GM12878 (cell line): ENCODE results near the gene SP3. TPM values are rescaled to one million over a fixed set of nuclear protein-coding genes. Genes with fewer than 3 reads are reported as not detected.

ENCODE experiments used
- ATAC-seq: fragments of 200-7000 bp; cut with Tn5 transposase; 3 replicates; pipeline ENCODE4 v1.9.1; 2020; ENCODE audit warnings: mild to moderate bottlenecking, moderate library complexity
- BruUV-seq: library from RNA; stranded (reverse); fragments of 400-500 nt; replicated peaks from 2 replicates; lab custom pipeline; 2021; lab: Mats Ljungman, UMichigan
- CTCF ChIA-PET: fragments of 300-600 bp; sonication (Branson Sonifier 250); formaldehyde crosslinking; extraction: SDS; loops from one replicate; lab custom pipeline; 2021; ENCODE audit warnings: inconsistent platforms; lab: Yijun Ruan, JAX
- POLR2A ChIA-PET: fragments of 350-600 bp; formaldehyde crosslinking; extraction: SDS; loops from one replicate; lab custom pipeline; 2021; ENCODE audit warnings: inconsistent platforms; lab: Charles Lee
- RAD21 ChIA-PET: fragments of 300-600 bp; sonication (Branson Sonifier 250); formaldehyde crosslinking; loops from one replicate; lab custom pipeline; 2023; ENCODE audit warnings: antibody characterized with exemption; ENCODE audit not compliant: unreplicated experiment; lab: Charles Lee
- SMC1A ChIA-PET: fragments of 300-600 bp; sonication (Branson Sonifier 250); formaldehyde crosslinking; loops from one replicate; lab custom pipeline; 2023; ENCODE audit not compliant: unreplicated experiment, uncharacterized antibody; lab: Charles Lee
- DNase-seq: peaks from one replicate; pipeline ENCODE4 v3.0.0-alpha.2; 2011; ENCODE audit warnings: low read depth, low spot score
- FAIRE-seq: peaks from 3 replicates; lab custom pipeline; 2011; peaks lifted over from hg19 to GRCh38; lab: Jason Lieb, UNC
- H2AFZ ChIP-seq: 2 replicates; pipeline ENCODE4 v1.6.0; 2011; ENCODE audit warnings: low read depth, low read length, control low read depth; ENCODE audit not compliant: control insufficient read depth
- H3K27ac ChIP-seq: 2 replicates; pipeline ENCODE4 v1.5.1; 2011; ENCODE audit warnings: control low read depth; ENCODE audit not compliant: control insufficient read depth, insufficient read depth
- H3K27me3 ChIP-seq, 2 experiments: replicated peaks in 1 of 2; 2 replicates each; pipeline versions ENCODE4 v1.6.0 to v1.6.1; 2011; ENCODE audit warnings: low read length in 1 of 2; ENCODE audit not compliant: control insufficient read depth in 2 of 2, insufficient read depth in 2 of 2
- H3K36me3 ChIP-seq, 2 experiments: 2 replicates each; pipeline ENCODE4 v1.5.1; 2011; ENCODE audit warnings: low read length in 1 of 2; ENCODE audit not compliant: control insufficient read depth in 2 of 2, insufficient read depth in 2 of 2
- H3K4me1 ChIP-seq: 2 replicates; pipeline ENCODE4 v1.6.1; 2011; ENCODE audit warnings: mild to moderate bottlenecking, low read length, moderate library complexity, mixed read lengths; ENCODE audit not compliant: control insufficient read depth, insufficient read depth
- H3K4me2 ChIP-seq: 2 replicates; pipeline ENCODE4 v1.6.0; 2011; ENCODE audit warnings: control low read depth; ENCODE audit not compliant: control insufficient read depth, insufficient read depth
- H3K4me3 ChIP-seq: fragments of 200-600 bp; sonication (generic); 2 replicates; pipeline ENCODE4 v1.5.1; 2016
- H3K79me2 ChIP-seq: 2 replicates; pipeline ENCODE4 v1.6.0; 2011; ENCODE audit warnings: low read length; ENCODE audit not compliant: control insufficient read depth, insufficient read depth
- H3K9ac ChIP-seq: 2 replicates; pipeline ENCODE4 v1.8.0; 2011; ENCODE audit warnings: low read length, control low read depth, mixed read lengths; ENCODE audit not compliant: control insufficient read depth, insufficient read depth
- H3K9me3 ChIP-seq: replicated peaks from 3 replicates; pipeline ENCODE4 v1.5.1; 2011; ENCODE audit warnings: mild to moderate bottlenecking, low read length; ENCODE audit not compliant: control insufficient read depth, insufficient read depth
- H4K20me1 ChIP-seq: 2 replicates; pipeline ENCODE4 v1.6.0; 2011; ENCODE audit not compliant: control insufficient read depth, insufficient read depth
- BHLHE40 ChIP-seq, 2 experiments: fragments of 450-650 bp in 1 of 2; IDR thresholded peaks; 2 replicates each; pipeline ENCODE4 v1.6.1; 2011 to 2017; ENCODE audit warnings: low read depth in 2 of 2, borderline replicate concordance in 1 of 2, improper control_type of control experiment in 1 of 2, low read length in 1 of 2, mild to moderate bottlenecking in 1 of 2
- CBX3 ChIP-seq: fragments of 200-600 bp; sonication (generic); IDR thresholded peaks from 2 replicates; pipeline ENCODE4 v1.6.1; 2016; ENCODE audit warnings: low read depth, borderline replicate concordance
- GATAD2B ChIP-seq: fragments of 450-650 bp; conservative IDR thresholded peaks from 2 replicates; pipeline ENCODE4 v1.6.1; 2017; ENCODE audit warnings: low read depth, mild to moderate bottlenecking, moderate library complexity
- HDAC2 ChIP-seq: fragments of 200-600 bp; sonication (generic); IDR thresholded peaks from 2 replicates; pipeline ENCODE4 v1.6.1; 2017
- KAT2A ChIP-seq: conservative IDR thresholded peaks from 2 replicates; pipeline ENCODE4 v1.6.1; 2011; ENCODE audit warnings: low read depth, low read length; ENCODE audit not compliant: control insufficient read depth
- MYB ChIP-seq: fragments of 150-350 bp; IDR thresholded peaks from 2 replicates; pipeline ENCODE4 v1.6.1; 2014; ENCODE audit warnings: mild to moderate bottlenecking, low read depth, low read length, borderline replicate concordance
- NFXL1 ChIP-seq: fragments of 450-650 bp; IDR thresholded peaks from 2 replicates; pipeline ENCODE4 v1.6.1; 2017; ENCODE audit warnings: antibody characterized with exemption, mild to moderate bottlenecking, borderline replicate concordance
- RUNX3 ChIP-seq: IDR thresholded peaks from 2 replicates; pipeline ENCODE4 v1.6.1; 2012; ENCODE audit warnings: low read length, inconsistent platforms
- SIN3A ChIP-seq: IDR thresholded peaks from 2 replicates; pipeline ENCODE4 v1.6.1; 2012; ENCODE audit warnings: low read depth, low read length, improper control_type of control experiment
- SMC3 ChIP-seq: IDR thresholded peaks from 2 replicates; pipeline ENCODE4 v1.6.1; 2011; ENCODE audit warnings: low read length, improper control_type of control experiment, borderline replicate concordance
- SP1 ChIP-seq: IDR thresholded peaks from one replicate; pipeline ENCODE4 v1.6.1; 2011; ENCODE audit warnings: low read depth, low read length
- ZNF24 ChIP-seq: fragments of 450-650 bp; IDR thresholded peaks from 2 replicates; pipeline ENCODE4 v1.6.1; 2017; ENCODE audit warnings: antibody characterized with exemption, mild to moderate bottlenecking
- WGBS: methylation state at CpG from one replicate; pipeline ENCODE4 v1.1.6; 2016; ENCODE audit warnings: low lambda C conversion rate; ENCODE audit not compliant: insufficient replicate concordance, insufficient coverage; ENCODE audit errors: missing lambda C conversion rate; 5-methylcytosine and 5-hydroxymethylcytosine counted together
- in situ Hi-C: fragments of 300-500 bp; cut with MboI; formaldehyde crosslinking; loops from 9 replicates; pipeline ENCODE4 v1.14.3; 2018; ENCODE audit warnings: mixed read lengths
- intact Hi-C: fragments of 100-400 bp; cut with micrococcal nuclease; formaldehyde crosslinking; loops from one replicate; pipeline ENCODE4 v1.14.2; 2022; ENCODE audit not compliant: unreplicated experiment
- polyA plus RNA-seq, 11 experiments: library from polyadenylated mRNA; depleted of rRNA in 4 of 11; unstranded in 6 of 11; stranded (reverse) in 5 of 11; fragments of >200 nt; fragmentation: Nextera tagmentation in 4 of 11; fragmentation: Illumina TruSeq in 1 of 11; extraction: Ambion mirVana in 4 of 11; extraction: Trizol in 1 of 11; gene quantifications; 1 replicate in 1 of 11; 2 replicates in 10 of 11; pipeline versions ENCODE4 v1.2.1 to v1.2.3, GENCODE V29; 2011 to 2016; ENCODE audit warnings: inconsistent platforms in 2 of 11, missing spikeins in 2 of 11, low read depth in 1 of 11
- total RNA-seq, 4 experiments: library from RNA; depleted of rRNA in 3 of 4; stranded (reverse); fragments of >200 nt in 3 of 4; fragmentation: Illumina TruSeq in 1 of 4; extraction: Trizol in 1 of 4; gene quantifications; 2 replicates each; pipeline versions ENCODE4 v1.2.1 to v1.2.3, GENCODE V29; 2013 to 2021
- TF ChIP-seq, protein P1 (sequence below): fragments of 450-650 bp; IDR thresholded peaks from 2 replicates; pipeline ENCODE4 v1.6.1; 2017; ENCODE audit warnings: borderline replicate concordance

SP3 gene
- total and polyA plus RNA-seq, 10 of the 15 experiments (the other 5 are each of a cell fraction or from before 2014, with no cell fraction given), result 9.9 to 87.6 (median 52.4) TPM

DNA sequence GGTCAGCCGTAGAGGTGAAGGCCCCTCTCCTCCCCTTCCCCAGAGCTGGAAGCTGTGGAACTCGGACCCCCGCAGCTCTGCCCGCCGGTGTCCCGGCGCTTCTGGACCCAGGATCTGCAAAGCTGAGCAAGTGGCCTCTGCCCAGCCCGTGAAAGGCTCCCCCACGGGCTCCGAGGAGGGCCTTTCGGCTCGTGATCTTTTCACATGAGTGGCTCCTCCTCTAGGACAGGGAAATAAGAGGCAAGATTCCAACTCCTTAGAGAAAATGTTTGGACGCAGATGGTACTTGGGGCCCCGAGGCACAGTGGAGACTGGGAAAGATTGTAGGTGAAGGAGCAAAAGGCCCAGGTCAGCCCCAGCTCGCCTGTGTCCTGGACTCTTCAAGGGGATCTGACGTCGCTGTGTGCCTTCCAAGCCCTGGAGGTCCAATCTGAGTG is 48.2 kb upstream of the SP3 start:
- Histone ChIP-seq H2AFZ (peak overlapping the region; percentile 91), H3K9me3 (no peaks in the 10 kb centered on the region), H4K20me1 (no peaks in the 10 kb centered on the region), H3K4me1 (peaks cover 6% of the 10 kb centered on the region), H3K4me3 (0 out of 2 replicates have a peak overlapping the region, but pooled peaks have one; percentile 13), H3K27me3 (no peaks in the 10 kb centered on the region), H3K79me2 (no peaks in the 10 kb centered on the region), H3K36me3 (no peaks in the 10 kb centered on the region), H3K4me2 (peak overlapping the region; percentile 84; the same call in 1 of the 2 replicates), H3K27ac (no peak overlapping the region), H3K9ac (peak overlapping the region; percentile 48; the same call in 1 of the 2 replicates)
- 94% methylated on average over 17 of the region's 17 CpGs for WGBS
- in situ Hi-C loops, result no loop called here
- TF ChIP-seq RUNX3, result no peak
- no peak for TF ChIP-seq GATAD2B
- no peak for TF ChIP-seq MYB
- no peak for TF ChIP-seq HDAC2
- TF ChIP-seq NFXL1, result no peak
- no peak for TF ChIP-seq SIN3A
- TF ChIP-seq, protein P1, sequence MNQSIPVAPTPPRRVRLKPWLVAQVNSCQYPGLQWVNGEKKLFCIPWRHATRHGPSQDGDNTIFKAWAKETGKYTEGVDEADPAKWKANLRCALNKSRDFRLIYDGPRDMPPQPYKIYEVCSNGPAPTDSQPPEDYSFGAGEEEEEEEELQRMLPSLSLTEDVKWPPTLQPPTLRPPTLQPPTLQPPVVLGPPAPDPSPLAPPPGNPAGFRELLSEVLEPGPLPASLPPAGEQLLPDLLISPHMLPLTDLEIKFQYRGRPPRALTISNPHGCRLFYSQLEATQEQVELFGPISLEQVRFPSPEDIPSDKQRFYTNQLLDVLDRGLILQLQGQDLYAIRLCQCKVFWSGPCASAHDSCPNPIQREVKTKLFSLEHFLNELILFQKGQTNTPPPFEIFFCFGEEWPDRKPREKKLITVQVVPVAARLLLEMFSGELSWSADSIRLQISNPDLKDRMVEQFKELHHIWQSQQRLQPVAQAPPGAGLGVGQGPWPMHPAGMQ, result no peak
- TF ChIP-seq ZNF24, result no peak
- TF ChIP-seq BHLHE40 (IDR thresholded peaks at IDR 0.05; ENCODE audit: borderline replicate concordance in 1 of 2, low read depth in 2 of 2, low read length in 1 of 2), result no peak
- TF ChIP-seq KAT2A, result no peak
- no peak for TF ChIP-seq SMC3
- TF ChIP-seq CBX3, result no peak
- no peak for TF ChIP-seq SP1
- RAD21 ChIA-PET, result no interaction called here
- intact Hi-C loops, result no loop called here
- POLR2A ChIA-PET, result no interaction called here
- FAIRE-seq (no peak), ATAC-seq (no peak), DNase-seq (no peak)
- SMC1A ChIA-PET, result no interaction called here
- CTCF ChIA-PET, result interaction anchor here (1.1 kb wide), 1 partner anchor 40 kb away, joined by 3 read pairs; no protein-coding TSS in a partner anchor
- BruUV-seq, result no TSS peak
